WI38 (cell line): ENCODE measurements around the gene MAPRE2.
"Not testable (repeated sequence)": the region's sequence is repeated elsewhere in the genome, so short reads cannot be mapped to it uniquely, and the experiment has no call there.

Experiments
- H3K4me3 ChIP-seq: 2 replicates; pipeline ENCODE4 v1.5.1; 2011; ENCODE audit warnings: low read depth, mild to moderate bottlenecking, control low read depth, low read length
- CTCF ChIP-seq: IDR thresholded peaks from 2 replicates; pipeline ENCODE4 v1.5.1; 2012; ENCODE audit warnings: low read depth, mild to moderate bottlenecking, control low read depth, low read length

Gene MAPRE2

DNA sequence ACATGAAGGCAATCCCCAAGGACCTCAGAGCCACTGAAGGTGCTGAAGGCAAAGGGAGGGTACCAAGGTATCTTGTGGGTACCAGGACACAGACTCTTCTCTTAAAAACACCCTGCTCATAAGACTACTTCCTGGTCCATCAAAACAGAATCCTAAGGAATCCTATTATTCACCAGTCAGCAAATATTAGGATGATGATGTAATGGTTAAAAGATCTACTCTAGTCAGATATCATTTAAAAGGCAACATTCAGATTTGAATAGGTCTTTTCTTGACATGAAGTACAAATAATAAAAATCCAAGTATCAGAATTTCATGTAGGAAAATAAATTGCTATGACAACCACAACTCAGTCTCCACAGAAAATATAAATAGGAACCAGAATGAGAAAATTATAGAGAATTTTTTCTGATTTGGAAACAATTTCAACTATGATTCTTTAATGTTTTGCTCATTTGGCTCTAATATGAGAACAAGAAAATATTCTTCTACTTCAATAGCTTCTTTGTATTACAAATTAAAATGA lies 121.9 kb downstream of the MAPRE2 start:
- no peak for TF ChIP-seq CTCF
- no peak overlapping the region for H3K4me3 ChIP-seq

DNA sequence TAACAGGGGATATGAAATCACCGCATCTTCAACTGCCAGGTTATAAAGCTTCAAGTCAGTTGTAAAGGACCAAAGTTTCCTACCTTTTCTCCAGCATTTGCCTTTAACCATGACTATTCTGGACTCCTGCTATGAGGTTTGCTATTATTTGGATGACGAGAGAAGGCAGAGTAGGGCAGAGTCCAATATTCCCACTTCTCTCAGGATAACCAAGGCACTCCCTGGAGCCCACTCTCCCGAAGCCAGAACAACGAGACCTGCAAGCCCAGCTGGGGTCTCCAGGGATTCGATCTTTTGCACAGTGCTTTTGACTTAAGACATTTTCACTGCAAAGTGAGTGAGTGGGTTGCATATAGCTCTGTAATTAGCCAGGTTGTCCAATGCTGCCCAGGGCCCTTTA lies 122.5 kb downstream of the MAPRE2 start:
- TF ChIP-seq CTCF: no peak
- no peak overlapping the region for H3K4me3 ChIP-seq

GRCh38 chr18:35164133-35164532 lies 122.9 kb downstream of the MAPRE2 start:
- H3K4me3 ChIP-seq: no peak overlapping the region
- no peak for TF ChIP-seq CTCF

- H3K4me3 ChIP-seq: no peak overlapping the region
These were observed 126.1 kb downstream of the MAPRE2 start for GRCh38 chr18:35167332-35167731.

GRCh38 chr18:35167857-35168256 lies 126.6 kb downstream of the MAPRE2 start:
- H3K4me3 ChIP-seq: no peak overlapping the region
- no peak for TF ChIP-seq CTCF

More at GRCh38 chr18:35167332-35167731, 126.1 kb downstream of the MAPRE2 start:
- TF ChIP-seq CTCF: no peak

- not testable (repeated sequence) for H3K4me3 ChIP-seq
These were observed 129.1 kb downstream of the MAPRE2 start for GRCh38 chr18:35170323-35170722.

GRCh38 chr18:35171315-35171987 lies 130.2 kb downstream of the MAPRE2 start:
- no peak for TF ChIP-seq CTCF
- H3K4me3 ChIP-seq: no peak overlapping the region

DNA sequence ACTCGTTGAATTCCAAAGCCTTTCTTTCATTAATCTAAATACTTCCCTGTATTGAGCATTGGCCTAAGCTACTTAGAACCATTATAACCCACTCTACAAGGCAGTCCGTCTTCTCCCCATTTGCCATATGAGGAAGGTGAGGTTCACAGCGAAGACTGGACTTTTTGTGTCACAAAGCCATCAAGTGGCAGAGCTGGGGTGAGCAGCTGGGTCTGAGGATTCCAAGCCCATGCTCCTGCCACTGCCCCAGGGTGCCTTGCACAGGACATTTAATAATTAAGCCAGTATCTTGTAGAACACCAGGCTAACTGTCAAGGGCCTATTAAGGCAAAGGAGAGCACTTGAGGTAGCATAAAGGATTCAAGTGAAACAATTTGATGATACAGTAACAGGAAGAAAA lies 130.8 kb downstream of the MAPRE2 start:
- TF ChIP-seq CTCF: no peak
- no peak overlapping the region for H3K4me3 ChIP-seq
